ENCODE results near the gene YARS1. TPM values are rescaled to one million over a fixed set of nuclear protein-coding genes. Genes with fewer than 3 reads are reported as not detected.
"Not testable (repeated sequence)": the region's sequence is repeated elsewhere in the genome, so short reads cannot be mapped to it uniquely, and the experiment has no call there.

Gene YARS1
- total RNA-seq, 1 experiment from 2014 or later, result 115 TPM

GRCh38 chr1:32791881-32792280 lies 25.3 kb downstream of the YARS1 start:
- DNase-seq (peak; percentile 84), ATAC-seq (peak; percentile 85)
- intact Hi-C loops (cut with micrococcal nuclease), result no loop called here
- no TSS peak for BruUV-seq (replicated peaks)
- TF ChIP-seq EZH2phosphoT487 (IDR thresholded peaks at IDR 0.05; ENCODE audit: borderline replicate concordance, low read length) (no peak), CTCF (conservative IDR thresholded peaks at IDR 0.05; ENCODE audit: low read depth, low read length) (no peak)
- POLR2A ChIA-PET (ENCODE audit: unreplicated experiment), result interaction anchor here (0.5 to 0.6 kb wide), 2 partner anchors 32 to 239 kb away, joined by 4 to 6 read pairs; no protein-coding TSS in a partner anchor
- Histone ChIP-seq H3K4me3 (ENCODE audit: low read length) (no peak overlapping the region), H3K27ac (ENCODE audit: low read length) (peak overlapping the region; percentile 51), H4K20me1 (ENCODE audit: low read length) (no peaks in the 10 kb centered on the region), H3K9me2 (replicated peaks; ENCODE audit: low read length) (no peaks in the 10 kb centered on the region), H3K4me2 (ENCODE audit: low read length) (peak overlapping the region; percentile 30), H3K79me2 (ENCODE audit: low read length) (peaks cover 14% of the 10 kb centered on the region; the same call in 1 of the 2 replicates), H3K9ac (ENCODE audit: low read length) (no peak overlapping the region), H3K27me3 (ENCODE audit: low read length) (no peaks in the 10 kb centered on the region), H3K9me3 (ENCODE audit: low read length) (no peaks in the 10 kb centered on the region), H2AFZ (ENCODE audit: low read length) (no peak overlapping the region), H3F3A (ENCODE audit: low read length, unreplicated experiment) (peaks cover 4% of the 10 kb centered on the region), H3K36me3 (ENCODE audit: low read depth, low read length) (peaks cover 30% of the 10 kb centered on the region), H3K4me1 (ENCODE audit: insufficient read depth, low read length) (peaks cover 35% of the 10 kb centered on the region)
- CTCF ChIA-PET, result interaction anchor here (0.7 kb wide), 1 partner anchor 294 kb away, joined by 4 read pairs; no protein-coding TSS in a partner anchor

GRCh38 chr1:32789356-32789755 lies 27.8 kb downstream of the YARS1 start:
- POLR2A ChIA-PET (ENCODE audit: unreplicated experiment), result not testable (repeated sequence)
- peak overlapping the region; percentile 70 for H3K27ac ChIP-seq (ENCODE audit: low read length)

GRCh38 chr1:32786856-32787255 lies 30.3 kb downstream of the YARS1 start:
- POLR2A ChIA-PET (ENCODE audit: unreplicated experiment), result no interaction called here
- no peak for TF ChIP-seq EZH2 (IDR thresholded peaks at IDR 0.05; ENCODE audit: low read length, unreplicated experiment)
- TF ChIP-seq CTCF (conservative IDR thresholded peaks at IDR 0.05; ENCODE audit: low read depth, low read length), result peak; percentile 55
- no peak for TF ChIP-seq EZH2phosphoT487 (IDR thresholded peaks at IDR 0.05; ENCODE audit: borderline replicate concordance, low read length)
- H3K36me3 ChIP-seq (ENCODE audit: low read depth, low read length), result peaks cover 53% of the 10 kb centered on the region
- H3K27ac ChIP-seq (ENCODE audit: low read length), result no peak overlapping the region
- no peaks in the 10 kb centered on the region for H3K9me2 ChIP-seq (replicated peaks; ENCODE audit: low read length)
- H4K20me1 ChIP-seq (ENCODE audit: low read length), result no peaks in the 10 kb centered on the region
- no peak overlapping the region for H3K4me2 ChIP-seq (ENCODE audit: low read length)
- H3K27me3 ChIP-seq (ENCODE audit: low read length), result no peaks in the 10 kb centered on the region
- H3K4me1 ChIP-seq (ENCODE audit: insufficient read depth, low read length), result peaks cover 14% of the 10 kb centered on the region
- no peak overlapping the region for H2AFZ ChIP-seq (ENCODE audit: low read length)
- ATAC-seq (no peak; the same call in 1 of the 2 replicates), DNase-seq (peak; percentile 38)
- CTCF ChIA-PET, result no interaction called here
- intact Hi-C loops (cut with micrococcal nuclease), result no loop called here
- peaks cover 9% of the 10 kb centered on the region; the same call in 1 of the 2 replicates for H3K79me2 ChIP-seq (ENCODE audit: low read length)
- H3K9ac ChIP-seq (ENCODE audit: low read length), result no peak overlapping the region
- BruUV-seq (replicated peaks), result no TSS peak
- no peaks in the 10 kb centered on the region for H3F3A ChIP-seq (ENCODE audit: low read length, unreplicated experiment)
- no peak overlapping the region for H3K4me3 ChIP-seq (ENCODE audit: low read length)
- no peaks in the 10 kb centered on the region for H3K9me3 ChIP-seq (ENCODE audit: low read length)

More at GRCh38 chr1:32789356-32789755, 27.8 kb downstream of the YARS1 start:
- Histone ChIP-seq H3K36me3 (ENCODE audit: low read depth, low read length) (peaks cover 43% of the 10 kb centered on the region), H3K4me2 (ENCODE audit: low read length) (peak overlapping the region; percentile 38; the same call in 1 of the 2 replicates), H3K79me2 (ENCODE audit: low read length) (peaks cover 14% of the 10 kb centered on the region; the same call in 1 of the 2 replicates), H3K4me1 (ENCODE audit: insufficient read depth, low read length) (peaks cover 20% of the 10 kb centered on the region), H3K9ac (ENCODE audit: low read length) (0 out of 2 replicates have a peak overlapping the region, but pooled peaks have one; percentile 25)
- H2AFZ ChIP-seq (ENCODE audit: low read length); H3F3A ChIP-seq (ENCODE audit: low read length, unreplicated experiment); H3K27me3 ChIP-seq (ENCODE audit: low read length); intact Hi-C loops (cut with micrococcal nuclease); H3K4me3 ChIP-seq (ENCODE audit: low read length); H3K9me2 ChIP-seq (replicated peaks; ENCODE audit: low read length); BruUV-seq (replicated peaks); H4K20me1 ChIP-seq (ENCODE audit: low read length); H3K9me3 ChIP-seq (ENCODE audit: low read length): not testable (repeated sequence)
- DNase-seq (peak; percentile 93), ATAC-seq (peak; percentile 72)
- CTCF ChIA-PET, result interaction anchor here (0.6 kb wide), 1 partner anchor 12 kb away, joined by 8 read pairs; no protein-coding TSS in a partner anchor
